HAP-1 (cell line): ENCODE results near the gene PELI1.

Experiments used
- DNase-seq, 2 experiments: peaks; one replicate each; pipeline ENCODE4 v3.0.0-alpha.2; 2016 to 2020; ENCODE audit warnings: low spot score in 2 of 2
- H3K27me3 ChIP-seq: fragments of 250-450 bp; sonication (Bioruptor Pico); 2 replicates; pipeline ENCODE4 v1.5.1; 2020; ENCODE audit warnings: low read depth, mild to moderate bottlenecking, moderate library complexity
- H3K36me3 ChIP-seq: fragments of 250-450 bp; sonication (Bioruptor Pico); replicated peaks from 2 replicates; pipeline ENCODE4 v1.5.1; 2020; ENCODE audit warnings: mild to moderate bottlenecking
- H3K4me1 ChIP-seq: fragments of 250-450 bp; sonication (Bioruptor Pico); 2 replicates; pipeline ENCODE4 v1.5.1; 2020; ENCODE audit warnings: mild to moderate bottlenecking
- H3K4me3 ChIP-seq: fragments of 250-450 bp; sonication (Bioruptor Pico); 2 replicates; pipeline ENCODE4 v1.5.1; 2020; ENCODE audit warnings: mild to moderate bottlenecking, moderate library complexity
- H3K9me3 ChIP-seq: fragments of 250-450 bp; sonication (Bioruptor Pico); 2 replicates; pipeline ENCODE4 v1.5.1; 2020; ENCODE audit warnings: mild to moderate bottlenecking, moderate library complexity
- in situ Hi-C: fragments of 300-500 bp; cut with MboI; formaldehyde crosslinking; loops from 3 replicates; pipeline ENCODE4 v1.14.3; 2020; ENCODE audit warnings: low sequenced_read_pairs, inconsistent platforms, mixed read lengths

The PELI1 gene, protein sequence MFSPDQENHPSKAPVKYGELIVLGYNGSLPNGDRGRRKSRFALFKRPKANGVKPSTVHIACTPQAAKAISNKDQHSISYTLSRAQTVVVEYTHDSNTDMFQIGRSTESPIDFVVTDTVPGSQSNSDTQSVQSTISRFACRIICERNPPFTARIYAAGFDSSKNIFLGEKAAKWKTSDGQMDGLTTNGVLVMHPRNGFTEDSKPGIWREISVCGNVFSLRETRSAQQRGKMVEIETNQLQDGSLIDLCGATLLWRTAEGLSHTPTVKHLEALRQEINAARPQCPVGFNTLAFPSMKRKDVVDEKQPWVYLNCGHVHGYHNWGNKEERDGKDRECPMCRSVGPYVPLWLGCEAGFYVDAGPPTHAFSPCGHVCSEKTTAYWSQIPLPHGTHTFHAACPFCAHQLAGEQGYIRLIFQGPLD

GRCh38 chr2:64144057-64145013 is at the start of gene PELI1:
Gene PELI1, minus strand, starts transcription at chr2:64144420. Its CDS starts 36,110 bp downstream, at chr2:64108310.
- Histone ChIP-seq H3K9me3 (no peaks in the 10 kb centered on the region), H3K4me1 (peaks cover 17% of the 10 kb centered on the region), H3K36me3 (no peaks in the 10 kb centered on the region), H3K27me3 (no peaks in the 10 kb centered on the region; the same call in 1 of the 2 replicates), H3K4me3 (peak within 1 kb of the TSS; percentile 83)
- DNase-seq, result peak; percentile 99
- in situ Hi-C loops, result no loop called here

DNA sequence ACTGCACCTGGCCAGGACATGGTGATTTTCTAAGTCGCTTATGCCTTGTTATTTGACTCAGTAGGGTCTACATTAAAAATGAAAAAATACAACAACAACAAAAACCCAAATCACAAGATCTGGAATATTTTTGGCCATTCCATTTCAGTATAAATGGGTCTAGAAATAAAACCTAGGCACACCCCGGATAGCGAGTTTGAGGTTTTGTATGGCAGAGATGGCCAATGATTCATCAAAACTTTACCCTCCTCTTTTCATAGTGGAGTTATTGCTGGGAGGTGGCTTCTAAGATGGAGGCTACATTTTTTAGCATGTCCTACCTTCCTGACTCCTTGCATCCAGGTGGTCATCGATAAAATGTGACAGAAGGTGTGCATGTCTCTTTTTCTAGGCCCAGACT is 49.3 kb upstream of the PELI1 start:
- in situ Hi-C loops, result no loop called here
- no peak overlapping the region for H3K4me3 ChIP-seq
- no peaks in the 10 kb centered on the region for H3K9me3 ChIP-seq

GRCh38 chr2:64192664-64193105 is 48.5 kb upstream of the PELI1 start:
- H3K36me3 ChIP-seq, result no peaks in the 10 kb centered on the region
- no peaks in the 10 kb centered on the region for H3K27me3 ChIP-seq
- H3K4me1 ChIP-seq, result no peaks in the 10 kb centered on the region; the same call in 1 of the 2 replicates
- H3K9me3 ChIP-seq, result no peaks in the 10 kb centered on the region
- in situ Hi-C loops, result no loop called here
- H3K4me3 ChIP-seq, result no peak overlapping the region
- DNase-seq, result no peak

More for the DNA sequence above, 49.3 kb upstream of the PELI1 start:
- Histone ChIP-seq H3K36me3 (no peaks in the 10 kb centered on the region), H3K4me1 (no peaks in the 10 kb centered on the region), H3K27me3 (no peaks in the 10 kb centered on the region)
- no peak for DNase-seq

- Histone ChIP-seq H3K4me3 (no peak overlapping the region), H3K4me1 (peaks cover 4% of the 10 kb centered on the region), H3K27me3 (no peaks in the 10 kb centered on the region), H3K9me3 (no peaks in the 10 kb centered on the region), H3K36me3 (no peaks in the 10 kb centered on the region)
- DNase-seq, result no peak
- in situ Hi-C loops, result no loop called here
Observed at GRCh38 chr2:64192125-64192479, 47.9 kb upstream of the PELI1 start.

DNA sequence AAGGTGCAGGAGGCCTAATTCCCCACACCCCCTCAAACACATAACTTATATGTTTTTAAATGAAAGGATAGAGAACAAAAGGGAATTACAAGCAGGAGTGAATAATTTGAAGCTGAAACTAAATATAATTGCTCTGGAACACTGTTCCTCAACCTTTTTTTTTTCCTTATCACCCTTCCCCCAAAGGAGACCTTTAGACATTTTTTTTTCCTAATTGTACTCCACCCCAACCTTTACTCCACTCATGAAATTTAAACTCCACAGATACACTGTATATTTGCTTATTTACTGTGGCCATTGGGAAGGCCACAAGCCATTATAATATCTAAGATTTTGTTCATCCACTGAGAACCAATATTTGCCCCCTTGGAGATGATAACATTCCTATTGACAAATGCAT is 45.4 kb upstream of the PELI1 start:
- DNase-seq, result no peak
- Histone ChIP-seq H3K36me3 (no peaks in the 10 kb centered on the region), H3K4me1 (peaks cover 5% of the 10 kb centered on the region), H3K27me3 (no peaks in the 10 kb centered on the region), H3K4me3 (no peak overlapping the region), H3K9me3 (no peaks in the 10 kb centered on the region)
- in situ Hi-C loops, result no loop called here

DNA sequence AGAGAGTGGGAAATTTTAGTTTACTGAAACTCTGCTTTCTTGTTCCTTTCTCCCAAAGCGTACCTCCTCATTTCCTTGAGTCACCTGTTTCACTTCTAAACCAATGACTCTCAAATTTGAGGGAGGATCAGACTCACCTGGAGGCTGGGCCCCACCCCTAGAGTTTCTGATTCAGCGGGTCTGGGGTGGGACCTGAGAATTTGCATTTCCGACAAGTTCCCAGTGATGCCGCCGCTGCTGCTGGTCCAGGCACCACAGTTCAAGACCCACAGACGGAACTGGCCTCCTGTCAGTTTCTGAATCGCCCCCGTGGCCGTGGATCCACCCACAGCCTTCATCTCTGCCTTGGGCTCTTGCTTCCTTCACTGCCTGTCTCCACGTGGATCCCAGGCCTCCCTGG is 44.9 kb upstream of the PELI1 start:
- Histone ChIP-seq H3K36me3 (no peaks in the 10 kb centered on the region), H3K4me3 (no peak overlapping the region), H3K4me1 (peaks cover 5% of the 10 kb centered on the region), H3K27me3 (0 out of 2 replicates have a peak, but pooled peaks cover 2% of the 10 kb centered on the region), H3K9me3 (no peaks in the 10 kb centered on the region)
- in situ Hi-C loops, result no loop called here
- no peak for DNase-seq

- in situ Hi-C loops, result no loop called here
- DNase-seq, result no peak
- H3K36me3 ChIP-seq, result no peaks in the 10 kb centered on the region
- H3K9me3 ChIP-seq, result no peaks in the 10 kb centered on the region
- H3K4me3 ChIP-seq, result no peak overlapping the region
- H3K4me1 ChIP-seq, result peaks cover 5% of the 10 kb centered on the region
- H3K27me3 ChIP-seq, result 0 out of 2 replicates have a peak, but pooled peaks cover 4% of the 10 kb centered on the region
Observed at GRCh38 chr2:64186699-64187605, 42.7 kb upstream of the PELI1 start.

GRCh38 chr2:64179582-64180321 is 35.5 kb upstream of the PELI1 start:
- DNase-seq, result no peak
- Histone ChIP-seq H3K4me3 (no peak overlapping the region), H3K27me3 (peaks cover 7% of the 10 kb centered on the region; the same call in 1 of the 2 replicates), H3K9me3 (no peaks in the 10 kb centered on the region), H3K4me1 (no peaks in the 10 kb centered on the region), H3K36me3 (no peaks in the 10 kb centered on the region)
- in situ Hi-C loops, result no loop called here

GRCh38 chr2:64177315-64177714 is 33.1 kb upstream of the PELI1 start:
- Histone ChIP-seq H3K4me3 (no peak overlapping the region), H3K27me3 (peaks cover 3% of the 10 kb centered on the region; the same call in 1 of the 2 replicates), H3K9me3 (no peaks in the 10 kb centered on the region), H3K4me1 (no peaks in the 10 kb centered on the region), H3K36me3 (no peaks in the 10 kb centered on the region)
- in situ Hi-C loops, result no loop called here
- no peak for DNase-seq

DNA sequence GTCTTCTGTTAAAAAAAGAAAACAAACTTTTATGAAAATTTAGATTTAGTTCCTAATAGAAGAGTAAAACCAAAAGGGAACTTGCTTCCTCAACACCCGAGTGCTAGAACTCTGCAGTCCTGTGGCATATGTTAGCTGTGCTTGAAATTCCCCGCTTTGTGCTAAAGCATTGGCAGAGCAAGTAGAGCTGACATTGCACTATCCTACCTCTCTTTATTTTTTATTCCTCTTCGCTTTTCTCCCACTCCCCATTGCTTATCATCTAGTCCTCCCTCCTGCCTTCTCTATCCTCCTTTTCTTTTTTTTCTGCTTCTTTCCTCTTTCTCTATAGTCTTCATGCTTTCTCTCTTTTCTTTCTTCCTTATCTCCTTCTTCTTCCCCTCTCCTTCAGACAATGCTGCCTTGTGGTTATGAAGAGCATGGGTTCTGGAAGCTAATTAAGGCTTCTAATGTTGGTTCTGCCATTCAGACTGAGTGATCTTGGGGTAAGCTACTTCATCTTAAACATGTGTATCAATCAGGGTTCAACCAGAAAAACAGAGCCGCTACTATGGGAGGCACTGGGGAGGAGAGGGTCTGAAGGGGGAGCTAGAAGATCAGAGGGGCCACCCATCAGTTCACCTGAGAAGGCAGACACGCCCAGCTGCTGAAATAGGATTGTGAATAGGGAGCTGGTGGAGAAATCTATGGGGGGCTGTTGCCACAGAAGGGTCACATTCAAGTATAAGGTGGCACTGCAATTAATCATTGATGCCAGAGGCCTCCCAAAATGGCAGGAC is 31.4 kb upstream of the PELI1 start:
- no peak for DNase-seq
- in situ Hi-C loops, result no loop called here
- no peaks in the 10 kb centered on the region for H3K9me3 ChIP-seq
- no peaks in the 10 kb centered on the region for H3K36me3 ChIP-seq
- H3K4me3 ChIP-seq, result no peak overlapping the region
- peaks cover 3% of the 10 kb centered on the region; the same call in 1 of the 2 replicates for H3K4me1 ChIP-seq
- peaks cover 3% of the 10 kb centered on the region; the same call in 1 of the 2 replicates for H3K27me3 ChIP-seq

GRCh38 chr2:64173156-64174135 is 29.2 kb upstream of the PELI1 start:
- in situ Hi-C loops, result no loop called here
- Histone ChIP-seq H3K4me1 (peaks cover 3% of the 10 kb centered on the region; the same call in 1 of the 2 replicates), H3K27me3 (peaks cover 3% of the 10 kb centered on the region; the same call in 1 of the 2 replicates), H3K36me3 (no peaks in the 10 kb centered on the region), H3K4me3 (no peak overlapping the region), H3K9me3 (no peaks in the 10 kb centered on the region)
- DNase-seq, result peak in 1 of 2 experiments; percentile 12
